A549 (cell line): ENCODE results near the gene SSC5D.

Experiments
- CTCF ChIP-seq: fragments of >200 bp; sonication (Bioruptor Twin); formaldehyde crosslinking; IDR thresholded peaks from 3 replicates; pipeline ENCODE4 v1.5.1; 2016
- FOXS1 ChIP-seq: fragments of 250-450 bp; sonication (Bioruptor Pico); IDR thresholded peaks from 2 replicates; pipeline ENCODE4 v1.5.0; 2020; ENCODE audit warnings: mild to moderate bottlenecking, moderate library complexity
- HDAC2 ChIP-seq: fragments of 200-600 bp; sonication (generic); IDR thresholded peaks from 2 replicates; pipeline ENCODE4 v1.6.1; 2016
- HEYL ChIP-seq: fragments of 250-450 bp; sonication (Bioruptor Pico); IDR thresholded peaks from 2 replicates; pipeline ENCODE4 v1.8.0; 2021; ENCODE audit warnings: mild to moderate bottlenecking, moderate library complexity
- HMGXB4 ChIP-seq: fragments of 250-450 bp; sonication (Bioruptor Pico); IDR thresholded peaks from 2 replicates; pipeline ENCODE4 v1.5.0; 2021; ENCODE audit warnings: mild to moderate bottlenecking, moderate library complexity, borderline replicate concordance
- MAFK ChIP-seq: fragments of 450-650 bp; IDR thresholded peaks from 2 replicates; pipeline ENCODE4 v1.6.1; 2014; ENCODE audit not compliant: partially characterized antibody
- MAX ChIP-seq: IDR thresholded peaks from 2 replicates; pipeline ENCODE4 v1.6.1; 2012
- NFE2L2 ChIP-seq: fragments of 150-350 bp; conservative IDR thresholded peaks from 2 replicates; pipeline ENCODE4 v1.6.1; 2014; ENCODE audit warnings: low read length
- PBX3 ChIP-seq: IDR thresholded peaks from 2 replicates; pipeline ENCODE4 v1.6.1; 2012
- RAD21 ChIP-seq, 2 experiments: fragments of >200 bp in 1 of 2; sonication (Bioruptor Twin) in 1 of 2; formaldehyde crosslinking in 1 of 2; IDR thresholded peaks in 1 of 2; conservative IDR thresholded peaks in 1 of 2; 2 replicates in 1 of 2; 3 replicates in 1 of 2; pipeline ENCODE4 v1.6.1; 2012 to 2018; ENCODE audit warnings: inconsistent platforms in 1 of 2
- SMC3 ChIP-seq: fragments of >200 bp; sonication (Bioruptor Twin); formaldehyde crosslinking; IDR thresholded peaks from 3 replicates; pipeline ENCODE4 v1.6.1; 2018; ENCODE audit warnings: inconsistent platforms

GRCh38 chr19:55528030-55528803 lies 40.0 kb downstream of the SSC5D start:
- no peak for TF ChIP-seq MAFK
- no peak for TF ChIP-seq SMC3
- TF ChIP-seq CTCF: no peak
- no peak for TF ChIP-seq NFE2L2
- TF ChIP-seq PBX3: no peak
- TF ChIP-seq HEYL (CRISPR knock-in tag): no peak
- TF ChIP-seq FOXS1: no peak
- TF ChIP-seq HMGXB4 (CRISPR knock-in tag): no peak
- TF ChIP-seq RAD21 (conservative IDR thresholded peaks at IDR 0.05 in 1 of 2, IDR thresholded peaks at IDR 0.05 in 1 of 2): peak in 1 of 2 experiments; percentile 23; a peak in 1 of 5 replicates
- TF ChIP-seq MAX: no peak
- TF ChIP-seq HDAC2: no peak
